ENCODE data around the gene VSTM4. TPM values are rescaled to one million over a fixed set of nuclear protein-coding genes. Genes with fewer than 3 reads are reported as not detected.

Gene VSTM4
- total and polyA plus RNA-seq, 4 donors, result 1.0 to 3.1 (median 2.0) TPM

GRCh38 chr10:49008505-49009198 is 106.7 kb downstream of the VSTM4 start (continued):
- no peak for TF ChIP-seq REST (IDR thresholded peaks at IDR 0.05)
- no peak for TF ChIP-seq CTCF (IDR thresholded peaks at IDR 0.05; ENCODE audit: low read depth, low read length, missing input control)
- TF ChIP-seq YY1 (IDR thresholded peaks at IDR 0.05), result no peak

- Histone ChIP-seq H3K9me3 (ENCODE audit: control insufficient read depth in 4 of 4, low read length in 3 of 4) (no peaks in the 10 kb centered on the region), H3K4me1 (ENCODE audit: control insufficient read depth in 4 of 4, insufficient read depth in 4 of 4, low read length in 3 of 4) (no peaks in the 10 kb centered on the region), H3K36me3 (ENCODE audit: control insufficient read depth in 4 of 4, insufficient read depth in 3 of 4, low read depth in 1 of 4, low read length in 3 of 4) (no peaks in the 10 kb centered on the region), H3K27me3 (ENCODE audit: control insufficient read depth in 4 of 4, insufficient read depth in 4 of 4, low read length in 3 of 4) (no peaks in the 10 kb centered on the region), H3K4me3 (ENCODE audit: low read depth in 1 of 3, low read length in 3 of 3) (no peak overlapping the region), H3K27ac (ENCODE audit: low read depth in 1 of 2, low read length in 2 of 2) (no peak overlapping the region), H3K9ac (ENCODE audit: low read depth in 1 of 2, low read length in 2 of 2) (no peak overlapping the region)
- WGBS, result 86% methylated on average over 1 of the region's 1 CpG
- TF ChIP-seq EGR1 (IDR thresholded peaks at IDR 0.05; ENCODE audit: low read depth in 2 of 2), result no peak
- no peak for TF ChIP-seq GABPA (IDR thresholded peaks at IDR 0.05 in 1 of 2, conservative IDR thresholded peaks at IDR 0.05 in 1 of 2)
- TF ChIP-seq NR2F2 (IDR thresholded peaks at IDR 0.05), result no peak
- no peak for TF ChIP-seq FOXA2 (IDR thresholded peaks at IDR 0.05)
- TF ChIP-seq CTCF (IDR thresholded peaks at IDR 0.05; ENCODE audit: low read depth, low read length, missing input control), result no peak
- TF ChIP-seq RAD21 (IDR thresholded peaks at IDR 0.05), result no peak
- no peak for TF ChIP-seq SP1 (IDR thresholded peaks at IDR 0.05)
- no peak for TF ChIP-seq FOXA1 (IDR thresholded peaks at IDR 0.05)
- TF ChIP-seq JUND (IDR thresholded peaks at IDR 0.05), result no peak
- no peak for TF ChIP-seq TAF1 (conservative IDR thresholded peaks at IDR 0.05)
- TF ChIP-seq ZBTB33 (IDR thresholded peaks at IDR 0.05), result no peak
- no peak for TF ChIP-seq YY1 (IDR thresholded peaks at IDR 0.05)
- TF ChIP-seq HNF4G (IDR thresholded peaks at IDR 0.05), result no peak
- TF ChIP-seq MAX (IDR thresholded peaks at IDR 0.05), result no peak
- no peak for TF ChIP-seq HNF4A (conservative IDR thresholded peaks at IDR 0.05)
- TF ChIP-seq REST (IDR thresholded peaks at IDR 0.05), result no peak
- no peak for TF ChIP-seq ATF3 (IDR thresholded peaks at IDR 0.05)
- no peak for DNase-seq (ENCODE audit: low spot score)
Observed at GRCh38 chr10:49008091-49008490, 107.2 kb downstream of the VSTM4 start.

Data from liver (tissue), 9 donors.